ENCODE data around the gene FOXRED2.
"Not testable (repeated sequence)": the region's sequence is repeated elsewhere in the genome, so short reads cannot be mapped to it uniquely, and the experiment has no call there.

The FOXRED2 gene

DNA sequence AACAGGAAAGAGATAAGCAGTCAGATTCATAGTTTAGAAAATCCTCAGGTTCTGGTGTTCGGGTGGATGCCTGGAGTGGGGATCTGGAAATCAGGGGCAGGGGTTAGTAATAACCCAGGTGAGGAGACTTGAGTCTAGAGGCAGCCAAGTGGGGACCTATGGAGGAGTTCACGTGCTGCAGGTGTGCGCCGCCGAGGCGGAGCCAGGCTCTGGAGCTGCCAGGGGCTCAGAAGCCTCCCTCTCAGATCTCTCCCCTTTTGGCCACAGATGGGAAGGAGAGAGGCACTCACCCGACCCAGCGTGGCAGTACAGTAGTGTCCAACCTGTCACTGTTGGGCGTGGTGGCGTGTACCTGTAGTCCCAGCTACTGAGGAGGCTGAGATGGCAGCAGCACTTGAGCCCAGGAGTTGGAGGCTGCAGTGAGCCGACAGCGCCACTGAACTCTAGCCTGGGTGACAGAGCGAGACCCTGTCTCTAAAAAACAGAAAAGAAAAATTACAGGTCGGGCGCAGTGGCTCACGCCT is 52.9 kb downstream of the FOXRED2 start:
- Histone ChIP-seq H3K9ac (ENCODE audit: insufficient read length, low read depth) (no peak overlapping the region), H3K4me1 (ENCODE audit: insufficient read depth, insufficient read length) (peaks cover 7% of the 10 kb centered on the region), H3K36me3 (ENCODE audit: insufficient read depth, insufficient read length, low read length) (no peaks in the 10 kb centered on the region), H3K27me3 (ENCODE audit: insufficient read depth, insufficient read length) (no peaks in the 10 kb centered on the region), H3K9me3 (ENCODE audit: insufficient read depth, low read length) (no peaks in the 10 kb centered on the region), H3K4me3 (ENCODE audit: insufficient read length, low read depth) (no peak overlapping the region)
- DNase-seq (ENCODE audit: low read depth, low spot score) = no peak
- TF ChIP-seq SUZ12 (IDR thresholded peaks at IDR 0.05; ENCODE audit: extremely low read depth, insufficient read depth, insufficient read length) = no peak
- TF ChIP-seq ZNF274 (IDR thresholded peaks at IDR 0.05; ENCODE audit: low read depth, low read length) = no peak
- TF ChIP-seq YY1 (IDR thresholded peaks at IDR 0.05; ENCODE audit: insufficient read depth, insufficient read length) = no peak

DNA sequence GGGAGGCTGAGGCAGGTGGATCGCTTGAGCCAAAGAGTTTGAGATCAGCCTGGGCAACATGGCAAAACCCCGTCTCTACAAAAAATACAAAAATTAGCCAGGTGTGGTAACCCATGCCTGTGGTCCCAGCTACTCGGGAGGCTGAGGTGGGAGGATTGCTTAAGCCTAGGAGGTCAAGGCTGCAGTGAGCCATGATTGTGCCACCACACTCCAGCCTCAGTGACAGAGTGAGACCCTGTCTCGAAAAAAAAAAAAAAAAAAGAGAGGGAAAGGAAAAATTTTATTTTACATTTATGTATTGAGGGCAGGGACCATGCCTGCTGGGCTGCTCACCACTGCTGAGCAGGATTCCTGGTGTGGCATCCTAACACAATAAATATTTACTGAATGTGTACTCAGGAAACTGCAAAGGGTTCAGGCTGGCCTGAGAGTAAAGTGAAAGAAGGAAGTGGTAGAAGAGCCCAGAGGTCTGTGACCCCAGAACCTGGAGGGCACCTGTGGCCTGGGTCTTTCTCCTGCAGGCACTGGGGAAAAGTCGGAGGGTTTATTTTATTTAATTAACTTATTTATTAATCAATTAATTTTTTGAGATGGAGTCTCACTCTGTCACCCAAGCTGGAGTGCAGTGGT is 53.7 kb downstream of the FOXRED2 start:
- not testable (repeated sequence) for H3K9ac ChIP-seq (ENCODE audit: insufficient read length, low read depth); H3K27me3 ChIP-seq (ENCODE audit: insufficient read depth, insufficient read length); H3K36me3 ChIP-seq (ENCODE audit: insufficient read depth, insufficient read length, low read length); DNase-seq (ENCODE audit: low read depth, low spot score); H3K4me1 ChIP-seq (ENCODE audit: insufficient read depth, insufficient read length); H3K4me3 ChIP-seq (ENCODE audit: insufficient read length, low read depth); H3K9me3 ChIP-seq (ENCODE audit: insufficient read depth, low read length)

DNA sequence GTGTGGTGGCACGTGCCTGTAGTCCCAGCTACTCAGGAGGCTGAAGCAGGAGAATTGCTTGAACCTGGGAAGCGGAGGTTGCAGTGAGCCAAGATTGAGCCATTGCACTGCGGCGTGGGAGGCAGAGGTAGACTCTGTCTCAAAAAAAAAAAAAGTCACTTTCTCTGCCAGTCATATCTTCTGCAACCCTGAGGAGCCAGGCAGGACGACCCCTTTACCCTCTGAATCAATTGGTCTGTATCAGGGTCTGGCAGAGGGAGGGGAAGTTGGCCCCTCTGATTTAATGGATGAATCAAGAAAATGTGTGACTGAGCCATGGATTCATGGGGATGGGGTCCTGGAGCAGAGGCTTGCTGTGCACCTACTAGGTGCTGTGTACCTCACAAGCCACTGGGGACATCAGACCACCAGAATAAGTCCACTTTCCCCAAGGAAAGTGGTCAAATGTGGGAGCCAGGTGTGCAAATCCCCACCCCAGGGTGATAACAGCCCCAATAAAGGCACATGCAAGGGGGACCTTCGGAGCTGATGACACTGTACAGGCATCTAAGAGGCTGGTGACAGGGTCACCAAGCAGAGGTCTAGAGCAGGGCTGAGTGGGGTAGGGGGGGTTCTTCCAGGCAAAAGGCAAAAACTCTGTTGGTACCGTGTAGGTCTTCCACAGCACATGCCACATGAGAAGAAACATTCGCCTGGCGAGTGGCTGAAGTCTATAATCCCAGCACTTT is 54.4 kb downstream of the FOXRED2 start:
- DNase-seq (ENCODE audit: low read depth, low spot score) = no peak
- H3K9me3 ChIP-seq (ENCODE audit: insufficient read depth, low read length) = no peaks in the 10 kb centered on the region
- H3K36me3 ChIP-seq (ENCODE audit: insufficient read depth, insufficient read length, low read length) = no peaks in the 10 kb centered on the region
- peaks cover 3% of the 10 kb centered on the region for H3K4me1 ChIP-seq (ENCODE audit: insufficient read depth, insufficient read length)
- H3K9ac ChIP-seq (ENCODE audit: insufficient read length, low read depth) = no peak overlapping the region
- TF ChIP-seq ZNF274 (IDR thresholded peaks at IDR 0.05; ENCODE audit: low read depth, low read length) (no peak), YY1 (IDR thresholded peaks at IDR 0.05; ENCODE audit: insufficient read depth, insufficient read length) (no peak), SUZ12 (IDR thresholded peaks at IDR 0.05; ENCODE audit: extremely low read depth, insufficient read depth, insufficient read length) (no peak)
- H3K27me3 ChIP-seq (ENCODE audit: insufficient read depth, insufficient read length) = no peaks in the 10 kb centered on the region
- H3K4me3 ChIP-seq (ENCODE audit: insufficient read length, low read depth) = no peak overlapping the region

DNA sequence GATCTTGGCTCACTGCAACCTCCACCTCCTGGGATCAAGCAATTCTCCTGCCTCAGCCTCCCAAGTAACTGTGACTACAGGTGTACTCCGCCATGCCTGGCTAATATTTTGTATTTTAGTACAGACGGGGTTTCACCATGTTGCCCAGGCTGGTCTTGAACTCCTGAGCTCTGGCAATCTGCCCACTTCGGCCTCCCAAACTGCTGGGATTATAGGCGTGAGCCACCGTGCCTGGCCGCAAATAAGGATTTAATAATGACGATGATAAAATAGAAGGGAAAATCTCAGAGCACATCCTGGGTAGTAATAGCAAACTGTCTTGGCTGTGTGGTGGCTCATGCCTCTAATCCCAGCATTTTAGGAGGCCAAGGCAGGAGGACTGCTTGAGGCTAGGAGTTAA is 55.9 kb downstream of the FOXRED2 start:
- not testable (repeated sequence) for H3K27me3 ChIP-seq (ENCODE audit: insufficient read depth, insufficient read length); H3K9ac ChIP-seq (ENCODE audit: insufficient read length, low read depth); H3K36me3 ChIP-seq (ENCODE audit: insufficient read depth, insufficient read length, low read length); H3K4me3 ChIP-seq (ENCODE audit: insufficient read length, low read depth); H3K9me3 ChIP-seq (ENCODE audit: insufficient read depth, low read length); H3K4me1 ChIP-seq (ENCODE audit: insufficient read depth, insufficient read length); DNase-seq (ENCODE audit: low read depth, low spot score)

DNA sequence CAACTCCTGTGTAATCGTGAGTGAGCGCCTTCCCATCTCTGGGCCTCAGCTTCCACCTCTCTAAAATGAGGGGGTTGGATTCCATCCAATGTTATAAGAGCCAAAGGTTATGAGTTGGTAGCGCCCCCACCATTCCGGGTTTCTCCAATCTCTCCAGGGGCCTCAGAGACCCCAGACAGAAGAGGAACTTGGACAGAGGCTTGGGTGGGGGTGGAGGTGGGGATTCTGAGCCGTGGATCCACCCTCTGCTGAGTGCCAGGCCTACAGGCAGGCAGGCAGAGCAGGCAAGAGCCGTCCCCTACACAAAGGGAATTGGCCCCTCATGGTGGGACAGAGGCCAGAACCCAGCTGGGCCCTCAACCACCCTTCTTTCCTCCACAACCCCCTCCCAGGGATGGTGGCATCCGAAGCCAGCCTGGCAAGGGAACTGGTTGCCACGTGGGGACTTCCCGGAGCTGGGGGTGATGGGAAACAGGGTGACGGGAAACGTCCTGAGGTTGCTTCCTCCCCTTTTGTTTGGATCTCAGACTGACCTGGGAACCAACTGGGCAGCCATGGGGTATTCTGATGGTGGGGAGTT is 57.2 kb downstream of the FOXRED2 start:
- H3K36me3 ChIP-seq (ENCODE audit: insufficient read depth, insufficient read length, low read length) = no peaks in the 10 kb centered on the region
- TF ChIP-seq YY1 (IDR thresholded peaks at IDR 0.05; ENCODE audit: insufficient read depth, insufficient read length) = no peak
- TF ChIP-seq ZNF274 (IDR thresholded peaks at IDR 0.05; ENCODE audit: low read depth, low read length) = no peak
- H3K9me3 ChIP-seq (ENCODE audit: insufficient read depth, low read length) = no peaks in the 10 kb centered on the region
- H3K27me3 ChIP-seq (ENCODE audit: insufficient read depth, insufficient read length) = no peaks in the 10 kb centered on the region
- no peak overlapping the region for H3K4me3 ChIP-seq (ENCODE audit: insufficient read length, low read depth)
- no peaks in the 10 kb centered on the region for H3K4me1 ChIP-seq (ENCODE audit: insufficient read depth, insufficient read length)
- H3K9ac ChIP-seq (ENCODE audit: insufficient read length, low read depth) = no peak overlapping the region
- DNase-seq (ENCODE audit: low read depth, low spot score) = no peak

DNA sequence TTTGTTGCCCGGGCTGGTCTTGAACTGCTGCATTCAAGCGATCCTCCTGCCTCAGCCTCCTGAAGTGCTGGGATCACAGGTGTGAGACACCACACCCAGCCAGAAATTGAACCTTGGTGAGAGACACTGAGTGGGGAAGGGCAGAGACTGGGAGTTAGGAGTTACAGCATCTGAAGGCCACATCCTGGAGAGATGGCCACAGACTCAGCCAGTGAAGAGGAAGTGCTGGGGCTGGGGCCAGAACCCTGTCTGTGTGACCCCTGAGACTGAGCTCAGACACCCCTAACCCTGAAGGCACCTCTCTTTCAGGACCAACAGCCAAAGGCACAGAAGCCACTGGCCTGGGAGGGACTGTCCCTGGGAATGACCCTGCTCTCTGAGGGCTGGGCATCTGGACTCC is 59.2 kb downstream of the FOXRED2 start:
- Histone ChIP-seq H3K36me3 (ENCODE audit: insufficient read depth, insufficient read length, low read length) (no peaks in the 10 kb centered on the region), H3K27me3 (ENCODE audit: insufficient read depth, insufficient read length) (no peaks in the 10 kb centered on the region), H3K9ac (ENCODE audit: insufficient read length, low read depth) (no peak overlapping the region), H3K4me3 (ENCODE audit: insufficient read length, low read depth) (no peak overlapping the region), H3K4me1 (ENCODE audit: insufficient read depth, insufficient read length) (no peaks in the 10 kb centered on the region), H3K9me3 (ENCODE audit: insufficient read depth, low read length) (no peaks in the 10 kb centered on the region)
- no peak for DNase-seq (ENCODE audit: low read depth, low spot score)
- TF ChIP-seq YY1 (IDR thresholded peaks at IDR 0.05; ENCODE audit: insufficient read depth, insufficient read length) (no peak), SUZ12 (IDR thresholded peaks at IDR 0.05; ENCODE audit: extremely low read depth, insufficient read depth, insufficient read length) (no peak), ZNF274 (IDR thresholded peaks at IDR 0.05; ENCODE audit: low read depth, low read length) (no peak)

DNA sequence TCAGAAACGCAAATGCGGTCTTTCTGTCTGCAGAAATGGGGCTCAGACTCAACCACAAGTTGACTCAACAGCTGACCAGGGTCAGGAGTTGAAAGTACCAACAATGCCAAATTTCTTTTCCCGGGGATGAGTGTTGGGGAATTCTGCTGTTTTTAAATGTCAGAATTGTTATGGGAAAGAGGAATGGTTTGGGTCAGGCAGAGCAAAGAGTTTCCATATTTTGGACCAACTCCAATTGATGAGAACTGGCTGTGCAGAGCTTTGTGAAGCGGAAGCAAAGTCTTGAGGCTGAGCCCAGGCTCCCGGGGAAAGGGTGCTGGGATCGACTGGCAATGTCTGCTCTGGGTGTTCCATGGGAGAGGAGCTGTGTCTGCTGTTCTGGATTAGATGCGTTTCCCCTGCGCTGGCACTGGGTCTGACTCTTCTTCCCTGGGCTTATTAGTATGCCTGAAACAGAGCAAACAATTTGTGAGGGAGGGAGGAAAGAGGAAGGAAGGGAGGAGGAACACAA is 61.6 kb downstream of the FOXRED2 start:
- H3K4me3 ChIP-seq (ENCODE audit: insufficient read length, low read depth) = no peak overlapping the region
- peaks cover 2% of the 10 kb centered on the region for H3K4me1 ChIP-seq (ENCODE audit: insufficient read depth, insufficient read length)
- no peaks in the 10 kb centered on the region for H3K9me3 ChIP-seq (ENCODE audit: insufficient read depth, low read length)
- TF ChIP-seq SUZ12 (IDR thresholded peaks at IDR 0.05; ENCODE audit: extremely low read depth, insufficient read depth, insufficient read length) = no peak
- TF ChIP-seq ZNF274 (IDR thresholded peaks at IDR 0.05; ENCODE audit: low read depth, low read length) = no peak
- TF ChIP-seq YY1 (IDR thresholded peaks at IDR 0.05; ENCODE audit: insufficient read depth, insufficient read length) = no peak
- no peaks in the 10 kb centered on the region for H3K27me3 ChIP-seq (ENCODE audit: insufficient read depth, insufficient read length)
- H3K36me3 ChIP-seq (ENCODE audit: insufficient read depth, insufficient read length, low read length) = no peaks in the 10 kb centered on the region
- DNase-seq (ENCODE audit: low read depth, low spot score) = no peak
- no peak overlapping the region for H3K9ac ChIP-seq (ENCODE audit: insufficient read length, low read depth)

Measured in NT2/D1 (cell line).